ENCODE measurements around the gene NRROS. TPM values are rescaled to one million over a fixed set of nuclear protein-coding genes. Genes with fewer than 3 reads are reported as not detected.

NRROS gene
- total RNA-seq, 2 donors from 2014 or later = 2.1 to 3.2 TPM

- 90 to 95% methylated on average over 12 to 13 of the region's 13 CpGs for WGBS, 2 experiments (ENCODE audit: insufficient coverage in 1 of 2, insufficient read length in 1 of 2)
- H3K4me1 Mint-ChIP-seq = peaks cover 16% of the 10 kb centered on the region
Observed at GRCh38 chr3:196662033-196662432, 22.5 kb downstream of the NRROS start.

GRCh38 chr3:196662711-196663571, 23.4 kb downstream of the NRROS start:
- peaks cover 18% of the 10 kb centered on the region for H3K4me1 Mint-ChIP-seq
- no peaks in the 10 kb centered on the region for H3K27me3 ChIP-seq (ENCODE audit: control insufficient read depth, insufficient read depth, low read length, poor library complexity, severe bottlenecking)
- H3K4me3 Mint-ChIP-seq = no peak overlapping the region
- H3K36me3 ChIP-seq (ENCODE audit: control insufficient read depth, insufficient read depth, low read length) = no peaks in the 10 kb centered on the region
- H3K9me3 Mint-ChIP-seq = no peaks in the 10 kb centered on the region
- no peaks in the 10 kb centered on the region for H3K4me1 ChIP-seq (ENCODE audit: control insufficient read depth, insufficient read depth, low read length)
- H3K9ac ChIP-seq (ENCODE audit: extremely low read depth, low read length, poor library complexity, severe bottlenecking) = no peak overlapping the region
- WGBS, 2 experiments (ENCODE audit: insufficient coverage in 1 of 2, insufficient read length in 1 of 2) = 86 to 87% methylated on average over 8 to 15 of the region's 15 CpGs
- no peak for TF ChIP-seq CTCF (conservative IDR thresholded peaks at IDR 0.05)
- no peak for DNase-seq
- no peaks in the 10 kb centered on the region for H3K27me3 Mint-ChIP-seq (ENCODE audit: insufficient read depth)
- H3K27ac ChIP-seq (ENCODE audit: low read depth, low read length) = no peak overlapping the region
- no peak overlapping the region for H3K27ac Mint-ChIP-seq
- no peaks in the 10 kb centered on the region for H3K9me3 ChIP-seq (ENCODE audit: control insufficient read depth, low read length)
- H3K4me3 ChIP-seq (ENCODE audit: low read length) = no peak overlapping the region
- H3K36me3 Mint-ChIP-seq (ENCODE audit: low read depth) = no peaks in the 10 kb centered on the region

More at GRCh38 chr3:196662033-196662432, 22.5 kb downstream of the NRROS start:
- no peaks in the 10 kb centered on the region for H3K36me3 Mint-ChIP-seq (ENCODE audit: low read depth)
- Histone ChIP-seq H3K27ac (ENCODE audit: low read depth, low read length) (no peak overlapping the region), H3K27me3 (ENCODE audit: control insufficient read depth, insufficient read depth, low read length, poor library complexity, severe bottlenecking) (no peaks in the 10 kb centered on the region), H3K36me3 (ENCODE audit: control insufficient read depth, insufficient read depth, low read length) (no peaks in the 10 kb centered on the region), H3K4me3 (ENCODE audit: low read length) (no peak overlapping the region), H3K9me3 (ENCODE audit: control insufficient read depth, low read length) (no peaks in the 10 kb centered on the region), H3K9ac (ENCODE audit: extremely low read depth, low read length, poor library complexity, severe bottlenecking) (no peak overlapping the region), H3K4me1 (ENCODE audit: control insufficient read depth, insufficient read depth, low read length) (no peaks in the 10 kb centered on the region)
- H3K9me3 Mint-ChIP-seq = no peaks in the 10 kb centered on the region
- no peak for DNase-seq
- H3K4me3 Mint-ChIP-seq = no peak overlapping the region
- TF ChIP-seq CTCF (conservative IDR thresholded peaks at IDR 0.05) = no peak
- H3K27ac Mint-ChIP-seq = no peak overlapping the region
- H3K27me3 Mint-ChIP-seq (ENCODE audit: insufficient read depth) = no peaks in the 10 kb centered on the region

- no peaks in the 10 kb centered on the region for H3K36me3 ChIP-seq (ENCODE audit: control insufficient read depth, insufficient read depth, low read length)
- peak; percentile 96 for DNase-seq
- Mint-ChIP-seq H3K27ac (peak overlapping the region; percentile 95), H3K36me3 (ENCODE audit: low read depth) (no peaks in the 10 kb centered on the region), H3K9me3 (no peaks in the 10 kb centered on the region), H3K4me3 (peak overlapping the region; percentile 12), H3K4me1 (peaks cover 20% of the 10 kb centered on the region), H3K27me3 (ENCODE audit: insufficient read depth) (no peaks in the 10 kb centered on the region)
- H3K27me3 ChIP-seq (ENCODE audit: control insufficient read depth, insufficient read depth, low read length, poor library complexity, severe bottlenecking) = no peaks in the 10 kb centered on the region
- 26 to 30% methylated on average over 14 to 22 of the region's 23 CpGs for WGBS, 2 experiments (ENCODE audit: insufficient coverage in 1 of 2, insufficient read length in 1 of 2)
- no peaks in the 10 kb centered on the region for H3K4me1 ChIP-seq (ENCODE audit: control insufficient read depth, insufficient read depth, low read length)
- H3K9ac ChIP-seq (ENCODE audit: extremely low read depth, low read length, poor library complexity, severe bottlenecking) = peak overlapping the region; percentile 44
- peak overlapping the region; percentile 79 for H3K27ac ChIP-seq (ENCODE audit: low read depth, low read length)
- peak; percentile 18 for TF ChIP-seq CTCF (conservative IDR thresholded peaks at IDR 0.05)
- no peaks in the 10 kb centered on the region for H3K9me3 ChIP-seq (ENCODE audit: control insufficient read depth, low read length)
- no peak overlapping the region for H3K4me3 ChIP-seq (ENCODE audit: low read length)
Observed at GRCh38 chr3:196666001-196666867, 26.7 kb downstream of the NRROS start.
